Loucy (cell line): Measurements from ENCODE around the gene GNAO1.

Experiments used
- H2AFZ ChIP-seq: fragments of 200-600 bp; sonication (generic); 2 replicates; pipeline ENCODE4 v1.6.0; 2016; ENCODE audit warnings: antibody characterized with exemption, mild to moderate bottlenecking, low read length, moderate library complexity
- H3F3A ChIP-seq: fragments of 200-600 bp; 2 replicates; pipeline ENCODE4 v1.6.0; 2016; ENCODE audit warnings: antibody characterized with exemption, low read depth, mild to moderate bottlenecking
- H3K27me3 ChIP-seq: fragments of 200-600 bp; sonication (generic); 2 replicates; pipeline ENCODE4 v1.6.1; 2014; ENCODE audit warnings: low read length, mild to moderate bottlenecking; ENCODE audit not compliant: insufficient read depth, poor library complexity, severe bottlenecking
- H3K36me3 ChIP-seq: fragments of 200-600 bp; sonication (generic); 2 replicates; pipeline ENCODE4 v1.6.1; 2016; ENCODE audit warnings: low read length; ENCODE audit not compliant: insufficient read depth
- H3K4me1 ChIP-seq: fragments of 200-600 bp; sonication (generic); 2 replicates; pipeline ENCODE4 v1.5.1; 2014; ENCODE audit warnings: low read length, mild to moderate bottlenecking; ENCODE audit not compliant: insufficient read depth, poor library complexity, severe bottlenecking
- H3K4me2 ChIP-seq: fragments of 200-600 bp; sonication (generic); 2 replicates; pipeline ENCODE4 v1.6.0; 2014; ENCODE audit warnings: antibody characterized with exemption, low read length, low read depth, mild to moderate bottlenecking; ENCODE audit not compliant: poor library complexity, severe bottlenecking
- H3K4me3 ChIP-seq: fragments of 200-600 bp; sonication (generic); 2 replicates; pipeline ENCODE4 v1.5.1; 2014; ENCODE audit warnings: low read length, mild to moderate bottlenecking, mixed read lengths; ENCODE audit not compliant: poor library complexity, severe bottlenecking
- H3K79me2 ChIP-seq: fragments of 200-600 bp; sonication (generic); 2 replicates; pipeline ENCODE4 v1.6.1; 2014; ENCODE audit warnings: low read length; ENCODE audit not compliant: insufficient read depth
- H3K9ac ChIP-seq: fragments of 200-600 bp; sonication (generic); 2 replicates; pipeline ENCODE4 v1.6.0; 2014; ENCODE audit warnings: mild to moderate bottlenecking, low read depth, low read length, moderate library complexity; ENCODE audit not compliant: poor library complexity, severe bottlenecking
- H3K9me2 ChIP-seq: fragments of 200-600 bp; sonication (generic); replicated peaks from 2 replicates; pipeline ENCODE4 v1.6.1; 2016; ENCODE audit warnings: low read depth, low read length, mixed read lengths
- H3K9me3 ChIP-seq: fragments of 200-600 bp; sonication (generic); 2 replicates; pipeline ENCODE4 v1.6.1; 2014; ENCODE audit warnings: mild to moderate bottlenecking, antibody characterized with exemption, low read length, low read depth; ENCODE audit not compliant: insufficient read depth
- H4K20me1 ChIP-seq: fragments of 200-600 bp; sonication (generic); 2 replicates; pipeline ENCODE4 v1.6.0; 2014; ENCODE audit warnings: antibody characterized with exemption, low read length, mild to moderate bottlenecking; ENCODE audit not compliant: insufficient read depth, poor library complexity, severe bottlenecking
- EZH2phosphoT487 ChIP-seq: fragments of 200-600 bp; IDR thresholded peaks from 2 replicates; pipeline ENCODE4 v1.6.1; 2018; ENCODE audit warnings: antibody characterized with exemption, mild to moderate bottlenecking, moderate library complexity, borderline replicate concordance
- TF ChIP-seq, protein P1 (sequence below): fragments of 200-600 bp; sonication (generic); conservative IDR thresholded peaks from 2 replicates; pipeline ENCODE4 v1.5.1; 2014; ENCODE audit warnings: mild to moderate bottlenecking, antibody characterized with exemption, low read length

Gene GNAO1

DNA sequence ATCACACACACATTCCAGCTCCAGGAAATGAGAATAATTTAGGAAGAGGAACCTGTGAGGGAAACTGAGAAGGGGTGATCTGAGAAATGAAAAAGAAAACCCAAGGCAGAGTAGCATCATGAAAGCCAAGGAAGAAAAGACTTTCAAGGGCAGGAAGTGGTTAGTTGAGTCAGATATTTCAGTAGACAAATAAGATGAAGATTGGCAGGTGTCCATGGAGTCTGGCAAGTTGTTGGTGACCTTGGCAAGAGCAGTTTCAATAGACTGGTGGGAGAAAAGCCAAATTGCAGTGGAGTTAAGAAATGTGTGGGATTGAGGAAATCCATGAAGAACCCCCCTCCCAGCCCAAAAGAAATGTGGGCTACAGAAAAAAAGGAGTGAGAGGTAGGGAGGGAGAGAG, 10.7 kb downstream of the GNAO1 start:
- Histone ChIP-seq H3K36me3 (no peaks in the 10 kb centered on the region), H3K4me1 (peaks cover 13% of the 10 kb centered on the region), H3K9me3 (no peaks in the 10 kb centered on the region), H3K4me3 (no peak overlapping the region), H3F3A (no peaks in the 10 kb centered on the region), H3K9me2 (no peaks in the 10 kb centered on the region), H3K79me2 (no peaks in the 10 kb centered on the region), H3K9ac (no peak overlapping the region), H3K27me3 (no peaks in the 10 kb centered on the region), H2AFZ (no peak overlapping the region), H4K20me1 (no peaks in the 10 kb centered on the region), H3K4me2 (peak overlapping the region; percentile 24)
- TF ChIP-seq, protein P1, sequence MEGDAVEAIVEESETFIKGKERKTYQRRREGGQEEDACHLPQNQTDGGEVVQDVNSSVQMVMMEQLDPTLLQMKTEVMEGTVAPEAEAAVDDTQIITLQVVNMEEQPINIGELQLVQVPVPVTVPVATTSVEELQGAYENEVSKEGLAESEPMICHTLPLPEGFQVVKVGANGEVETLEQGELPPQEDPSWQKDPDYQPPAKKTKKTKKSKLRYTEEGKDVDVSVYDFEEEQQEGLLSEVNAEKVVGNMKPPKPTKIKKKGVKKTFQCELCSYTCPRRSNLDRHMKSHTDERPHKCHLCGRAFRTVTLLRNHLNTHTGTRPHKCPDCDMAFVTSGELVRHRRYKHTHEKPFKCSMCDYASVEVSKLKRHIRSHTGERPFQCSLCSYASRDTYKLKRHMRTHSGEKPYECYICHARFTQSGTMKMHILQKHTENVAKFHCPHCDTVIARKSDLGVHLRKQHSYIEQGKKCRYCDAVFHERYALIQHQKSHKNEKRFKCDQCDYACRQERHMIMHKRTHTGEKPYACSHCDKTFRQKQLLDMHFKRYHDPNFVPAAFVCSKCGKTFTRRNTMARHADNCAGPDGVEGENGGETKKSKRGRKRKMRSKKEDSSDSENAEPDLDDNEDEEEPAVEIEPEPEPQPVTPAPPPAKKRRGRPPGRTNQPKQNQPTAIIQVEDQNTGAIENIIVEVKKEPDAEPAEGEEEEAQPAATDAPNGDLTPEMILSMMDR, result no peak
- no peak for TF ChIP-seq EZH2phosphoT487

- Histone ChIP-seq H3K4me3 (no peak overlapping the region), H3K9me3 (no peaks in the 10 kb centered on the region), H3K79me2 (no peaks in the 10 kb centered on the region), H3K27me3 (no peaks in the 10 kb centered on the region), H3F3A (no peaks in the 10 kb centered on the region), H3K4me1 (peaks cover 13% of the 10 kb centered on the region), H3K36me3 (no peaks in the 10 kb centered on the region), H4K20me1 (no peaks in the 10 kb centered on the region), H3K9me2 (no peaks in the 10 kb centered on the region), H2AFZ (no peak overlapping the region), H3K9ac (no peak overlapping the region), H3K4me2 (peak overlapping the region; percentile 36)
- TF ChIP-seq EZH2phosphoT487, result no peak
- TF ChIP-seq, protein P1, result peak; percentile 65
These were observed 11.8 kb downstream of the GNAO1 start for GRCh38 chr16:56203052-56203451.

DNA sequence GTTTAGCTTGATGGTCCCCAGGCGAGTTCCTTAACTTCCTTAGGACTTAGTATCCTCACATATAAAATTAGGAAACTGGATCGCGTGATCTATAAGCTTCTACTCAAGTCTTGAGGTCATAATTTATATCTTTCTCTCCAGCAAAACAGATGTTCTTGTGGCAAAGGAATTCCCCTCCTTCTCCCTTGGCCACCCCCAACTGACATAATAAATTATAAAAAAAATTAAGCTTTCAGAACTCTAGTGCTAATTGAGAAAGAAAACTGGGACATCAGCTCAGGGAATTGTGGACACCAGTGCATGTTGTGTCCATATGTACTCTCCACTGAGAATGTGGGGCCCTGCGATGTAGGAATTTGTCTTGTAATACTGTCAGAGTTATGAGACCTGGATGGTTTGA, 13.5 kb downstream of the GNAO1 start:
- no peaks in the 10 kb centered on the region for H3K27me3 ChIP-seq
- no peaks in the 10 kb centered on the region for H3K36me3 ChIP-seq
- no peaks in the 10 kb centered on the region for H3F3A ChIP-seq
- H3K4me3 ChIP-seq, result no peak overlapping the region
- H3K4me1 ChIP-seq, result peaks cover 13% of the 10 kb centered on the region
- H3K4me2 ChIP-seq, result no peak overlapping the region
- no peaks in the 10 kb centered on the region for H3K9me2 ChIP-seq
- H2AFZ ChIP-seq, result no peak overlapping the region
- H3K9me3 ChIP-seq, result no peaks in the 10 kb centered on the region
- no peaks in the 10 kb centered on the region for H4K20me1 ChIP-seq
- no peaks in the 10 kb centered on the region for H3K79me2 ChIP-seq
- no peak overlapping the region for H3K9ac ChIP-seq
- TF ChIP-seq, protein P1, result no peak
- no peak for TF ChIP-seq EZH2phosphoT487
